ENCODE measurements around the gene PHGDH.

GRCh38 chr1:119778886-119779560 lies 67.3 kb downstream of the PHGDH start:
- TF ChIP-seq SIN3A (IDR thresholded peaks at IDR 0.05; ENCODE audit: borderline replicate concordance, insufficient read depth, low read length) (no peak), REST (IDR thresholded peaks at IDR 0.05; ENCODE audit: insufficient read depth in 1 of 2, low read depth in 2 of 2, low read length in 2 of 2) (no peak)

All from PFSK-1 (cell line).